A549 (cell line): ENCODE results near the gene ITPA. TPM values are rescaled to one million over a fixed set of nuclear protein-coding genes. Genes with fewer than 3 reads are reported as not detected.

Source experiments
- ATAC-seq, 2 experiments: fragments of 200-7000 bp in 1 of 2; fragments of >200 bp in 1 of 2; cut with Nextera tagmentation in 1 of 2; cut with Tn5 transposase in 1 of 2; 3 replicates each; pipeline versions ENCODE4 v1.8.0 to v1.9.1; 2018 to 2020; ENCODE audit warnings: mild to moderate bottlenecking in 1 of 2, moderate library complexity in 1 of 2
- CTCF ChIA-PET: fragments of 300-600 bp; sonication (Branson Sonifier 250); formaldehyde crosslinking; extraction: SDS; loops from one replicate; lab custom pipeline; 2021; ENCODE audit warnings: antibody characterized with exemption, inconsistent platforms; lab: Yijun Ruan, JAX
- POLR2A ChIA-PET: fragments of 350-600 bp; formaldehyde crosslinking; extraction: SDS; loops from one replicate; lab custom pipeline; 2021; ENCODE audit warnings: antibody characterized with exemption, inconsistent platforms; lab: Yijun Ruan, JAX
- DNase-seq, 2 experiments: peaks; one replicate each; pipeline versions ENCODE4 v3.0.0 to v3.0.0-alpha.2; 2011 to 2016; ENCODE audit warnings: low read depth in 1 of 2, low spot score in 1 of 2
- FAIRE-seq: peaks from 2 replicates; lab custom pipeline; 2011; peaks lifted over from hg19 to GRCh38; lab: Jason Lieb, UNC
- H3K27ac ChIP-seq, 2 experiments: fragments of >200 bp; sonication (Bioruptor Twin); formaldehyde crosslinking; 3 replicates each; pipeline ENCODE4 v1.5.1; 2016 to 2017
- H3K4me1 ChIP-seq: fragments of >200 bp; sonication (Bioruptor Twin); formaldehyde crosslinking; 3 replicates; pipeline ENCODE4 v1.6.1; 2016
- H3K4me2 ChIP-seq: fragments of >200 bp; sonication (Bioruptor Twin); formaldehyde crosslinking; 3 replicates; pipeline ENCODE4 v1.6.1; 2016
- H3K4me3 ChIP-seq: fragments of >200 bp; sonication (Bioruptor Twin); formaldehyde crosslinking; 3 replicates; pipeline ENCODE4 v1.5.1; 2016
- H3K9me3 ChIP-seq: fragments of >200 bp; sonication (Bioruptor Twin); formaldehyde crosslinking; 3 replicates; pipeline ENCODE4 v1.6.1; 2016
- CBX2 ChIP-seq: fragments of 200-600 bp; sonication (generic); IDR thresholded peaks from 2 replicates; pipeline ENCODE4 v1.6.1; 2016; ENCODE audit warnings: low read depth, mild to moderate bottlenecking, borderline replicate concordance
- EP300 ChIP-seq, 2 experiments: fragments of >200 bp; sonication (Bioruptor Twin); formaldehyde crosslinking; IDR thresholded peaks; 2 replicates in 1 of 2; 3 replicates in 1 of 2; pipeline ENCODE4 v1.6.1; 2016 to 2017
- FOSB ChIP-seq: fragments of 250-450 bp; sonication (Bioruptor Pico); IDR thresholded peaks from 2 replicates; pipeline ENCODE4 v1.5.0; 2020; ENCODE audit warnings: mild to moderate bottlenecking, moderate library complexity
- FOSL2 ChIP-seq, 2 experiments: fragments of 450-650 bp in 1 of 2; fragments of >200 bp in 1 of 2; sonication (Bioruptor Twin) in 1 of 2; formaldehyde crosslinking; IDR thresholded peaks; 2 replicates each; pipeline versions ENCODE4 v1.5.0 to v1.6.1; 2016 to 2020; ENCODE audit warnings: mild to moderate bottlenecking in 1 of 2, moderate library complexity in 1 of 2
- GATA3 ChIP-seq: IDR thresholded peaks from 2 replicates; pipeline ENCODE4 v1.6.1; 2012; ENCODE audit warnings: borderline replicate concordance
- HDAC2 ChIP-seq: fragments of 200-600 bp; sonication (generic); IDR thresholded peaks from 2 replicates; pipeline ENCODE4 v1.6.1; 2016
- HOXA7 ChIP-seq: fragments of 250-450 bp; sonication (Bioruptor Pico); IDR thresholded peaks from 2 replicates; pipeline ENCODE4 v1.5.0; 2020; ENCODE audit warnings: mild to moderate bottlenecking, moderate library complexity
- HOXB13 ChIP-seq: fragments of 250-450 bp; sonication (Bioruptor Pico); IDR thresholded peaks from 2 replicates; pipeline ENCODE4 v1.5.0; 2020; ENCODE audit warnings: low read depth, mild to moderate bottlenecking, moderate library complexity
- HOXB5 ChIP-seq: fragments of 250-450 bp; sonication (Bioruptor Pico); IDR thresholded peaks from 2 replicates; pipeline ENCODE4 v1.5.0; 2020; ENCODE audit warnings: mild to moderate bottlenecking, moderate library complexity
- JUN ChIP-seq, 2 experiments: fragments of >200 bp; sonication (Bioruptor Twin); formaldehyde crosslinking; IDR thresholded peaks; 2 replicates in 1 of 2; 3 replicates in 1 of 2; pipeline ENCODE4 v1.6.1; 2016 to 2017
- KDM5A ChIP-seq: fragments of 200-600 bp; sonication (generic); IDR thresholded peaks from 2 replicates; pipeline ENCODE4 v1.6.1; 2016; ENCODE audit warnings: antibody characterized with exemption, mild to moderate bottlenecking
- MYC ChIP-seq: IDR thresholded peaks from 2 replicates; pipeline ENCODE4 v1.6.1; 2012; ENCODE audit warnings: mild to moderate bottlenecking, inconsistent platforms, low read length, improper control_type of control experiment, borderline replicate concordance
- NFE2L2 ChIP-seq: fragments of 150-350 bp; conservative IDR thresholded peaks from 2 replicates; pipeline ENCODE4 v1.6.1; 2014; ENCODE audit warnings: low read length
- NR3C1 ChIP-seq: fragments of >200 bp; sonication (Bioruptor Twin); formaldehyde crosslinking; IDR thresholded peaks from 3 replicates; pipeline ENCODE4 v1.6.1; 2017
- PHF8 ChIP-seq: fragments of 200-600 bp; sonication (generic); IDR thresholded peaks from 2 replicates; pipeline ENCODE4 v1.6.1; 2016; ENCODE audit warnings: low read depth, mild to moderate bottlenecking, antibody characterized with exemption, moderate library complexity, borderline replicate concordance
- RAD21 ChIP-seq, 2 experiments: fragments of >200 bp in 1 of 2; sonication (Bioruptor Twin) in 1 of 2; formaldehyde crosslinking in 1 of 2; IDR thresholded peaks in 1 of 2; conservative IDR thresholded peaks in 1 of 2; 2 replicates in 1 of 2; 3 replicates in 1 of 2; pipeline ENCODE4 v1.6.1; 2012 to 2018; ENCODE audit warnings: inconsistent platforms in 1 of 2
- RARB ChIP-seq: fragments of 250-450 bp; sonication (Bioruptor Pico); IDR thresholded peaks from 2 replicates; pipeline ENCODE4 v1.8.0; 2021; ENCODE audit warnings: mild to moderate bottlenecking, moderate library complexity
- RNF2 ChIP-seq: fragments of 200-600 bp; sonication (generic); IDR thresholded peaks from 2 replicates; pipeline ENCODE4 v1.6.1; 2016; ENCODE audit warnings: low read depth, mild to moderate bottlenecking, antibody characterized with exemption, moderate library complexity, borderline replicate concordance
- ZFP36 ChIP-seq: fragments of 450-650 bp; IDR thresholded peaks from 2 replicates; pipeline ENCODE4 v1.6.1; 2014; ENCODE audit warnings: borderline replicate concordance; ENCODE audit not compliant: partially characterized antibody
- ZNF302 ChIP-seq: fragments of 250-450 bp; sonication (Bioruptor Pico); IDR thresholded peaks from 2 replicates; pipeline ENCODE4 v1.9.0; 2021; ENCODE audit warnings: inconsistent platforms, mild to moderate bottlenecking, moderate library complexity
- WGBS: methylation state at CpG from one replicate; pipeline ENCODE4 v1.1.6; 2017; ENCODE audit errors: missing lambda C conversion rate; 5-methylcytosine and 5-hydroxymethylcytosine counted together
- polyA plus RNA-seq, 4 experiments: library from polyadenylated mRNA; depleted of rRNA in 3 of 4; stranded (reverse); fragments of >200 nt; fragmentation: RNase III in 1 of 4; extraction: RNeasy Plus Mini Kit Qiagen cat#74134 plus additional on column Dnase treatment in 1 of 4; gene quantifications; 2 replicates in 3 of 4; 3 replicates in 1 of 4; pipeline ENCODE4 v1.2.3, GENCODE V29; 2011 to 2017
- TF ChIP-seq, protein P1 (sequence below): IDR thresholded peaks from 2 replicates; pipeline ENCODE4 v1.6.1; 2012; ENCODE audit warnings: low read depth, borderline replicate concordance
- TF ChIP-seq, protein P2 (sequence below): IDR thresholded peaks from 2 replicates; pipeline ENCODE4 v1.6.1; 2012
- TF ChIP-seq, protein P3 (sequence below): IDR thresholded peaks from 2 replicates; pipeline ENCODE4 v1.6.1; 2012
- TF ChIP-seq, protein P4 (sequence below): fragments of >200 bp; sonication (Bioruptor Twin); formaldehyde crosslinking; IDR thresholded peaks from 3 replicates; pipeline ENCODE4 v1.5.1; 2016
- TF ChIP-seq, protein P5 (sequence below): fragments of 450-650 bp; IDR thresholded peaks from 2 replicates; pipeline ENCODE4 v1.6.1; 2014; ENCODE audit warnings: antibody characterized with exemption
- TF ChIP-seq, protein P6 (sequence below): fragments of >200 bp; sonication (Bioruptor Twin); formaldehyde crosslinking; IDR thresholded peaks from 3 replicates; pipeline ENCODE4 v1.6.1; 2016

ITPA gene
- polyA plus RNA-seq, 2 of the 4 experiments (the other 2 are of a cell fraction): 54.0 to 106 TPM

DNA sequence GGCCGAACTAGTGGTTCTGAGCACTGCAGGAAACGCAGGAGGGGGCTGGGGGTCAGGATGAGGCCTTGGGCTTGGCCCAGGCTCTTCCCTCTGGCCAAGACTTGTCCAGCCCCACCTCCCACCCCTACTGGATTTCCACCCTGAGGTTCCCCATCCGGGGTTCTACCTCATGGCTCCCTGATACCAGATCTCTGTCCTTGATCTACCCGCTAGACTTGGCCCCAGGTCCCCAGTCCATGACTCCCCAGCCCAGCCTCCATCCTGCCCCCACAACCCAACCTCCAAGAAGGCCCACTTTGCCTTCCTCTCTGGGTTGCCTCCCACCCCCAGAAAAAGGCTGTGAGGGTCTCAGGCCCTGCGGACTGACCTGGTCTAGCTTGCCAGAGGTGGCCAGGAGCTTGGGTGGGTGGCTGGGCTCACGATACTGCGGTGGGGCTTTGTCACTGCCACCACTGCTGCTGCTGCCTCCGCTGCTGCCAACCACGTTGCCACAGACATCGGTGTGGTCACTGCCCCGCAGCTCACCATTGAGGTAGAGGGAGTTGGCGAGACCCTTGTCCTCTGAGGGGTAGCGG is 42.9 kb upstream of the ITPA start:
- no peak overlapping the region for H3K4me3 ChIP-seq
- no peaks in the 10 kb centered on the region for H3K4me1 ChIP-seq
- ATAC-seq (no peak), FAIRE-seq (no peak), DNase-seq (no peak)
- TF ChIP-seq HOXB13 (CRISPR knock-in tag): no peak
- TF ChIP-seq ZFP36: no peak
- TF ChIP-seq, protein P1, sequence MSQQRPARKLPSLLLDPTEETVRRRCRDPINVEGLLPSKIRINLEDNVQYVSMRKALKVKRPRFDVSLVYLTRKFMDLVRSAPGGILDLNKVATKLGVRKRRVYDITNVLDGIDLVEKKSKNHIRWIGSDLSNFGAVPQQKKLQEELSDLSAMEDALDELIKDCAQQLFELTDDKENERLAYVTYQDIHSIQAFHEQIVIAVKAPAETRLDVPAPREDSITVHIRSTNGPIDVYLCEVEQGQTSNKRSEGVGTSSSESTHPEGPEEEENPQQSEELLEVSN: no peak
- CTCF ChIA-PET: interaction anchor here (1.1 kb wide), 1 partner anchor 12 kb away, joined by 3 read pairs; no protein-coding TSS in a partner anchor
- POLR2A ChIA-PET: no interaction called here
- 86% methylated on average over 6 of the region's 13 CpGs for WGBS
- no peak overlapping the region for H3K4me2 ChIP-seq
- no peak overlapping the region for H3K27ac ChIP-seq
- no peaks in the 10 kb centered on the region for H3K9me3 ChIP-seq

DNA sequence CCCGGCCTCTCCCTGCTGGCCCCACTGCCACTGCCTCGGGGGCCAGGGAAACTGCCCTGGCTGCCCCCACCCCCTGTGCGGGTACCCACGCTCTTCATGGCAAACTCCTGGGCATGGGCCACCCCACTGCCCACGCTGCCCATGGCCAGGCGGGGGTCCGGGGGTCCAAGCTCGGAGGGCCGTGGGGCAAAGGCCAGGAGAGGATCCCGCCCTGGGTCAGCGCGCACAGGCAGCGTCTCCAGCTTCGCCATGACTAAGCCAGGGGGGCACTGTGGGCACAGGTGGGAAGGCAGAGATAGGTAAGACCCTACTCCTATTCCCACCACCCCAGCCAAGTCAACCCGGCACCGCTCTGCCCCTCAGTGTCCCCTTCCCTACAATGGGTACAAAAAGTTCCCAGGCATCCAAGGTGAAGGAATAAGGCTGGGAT is 42.4 kb upstream of the ITPA start:
- TF ChIP-seq, protein P2, sequence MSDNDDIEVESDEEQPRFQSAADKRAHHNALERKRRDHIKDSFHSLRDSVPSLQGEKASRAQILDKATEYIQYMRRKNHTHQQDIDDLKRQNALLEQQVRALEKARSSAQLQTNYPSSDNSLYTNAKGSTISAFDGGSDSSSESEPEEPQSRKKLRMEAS: no peak
- TF ChIP-seq RNF2: no peak
- TF ChIP-seq MYC: no peak
- TF ChIP-seq EP300 (IDR thresholded peaks at IDR 0.05): no peak
- no peak for TF ChIP-seq PHF8
- no peak for TF ChIP-seq NFE2L2
- TF ChIP-seq NR3C1: no peak
- no peak for TF ChIP-seq GATA3
- no peak for TF ChIP-seq HOXA7 (CRISPR knock-in tag)
- TF ChIP-seq, protein P3, sequence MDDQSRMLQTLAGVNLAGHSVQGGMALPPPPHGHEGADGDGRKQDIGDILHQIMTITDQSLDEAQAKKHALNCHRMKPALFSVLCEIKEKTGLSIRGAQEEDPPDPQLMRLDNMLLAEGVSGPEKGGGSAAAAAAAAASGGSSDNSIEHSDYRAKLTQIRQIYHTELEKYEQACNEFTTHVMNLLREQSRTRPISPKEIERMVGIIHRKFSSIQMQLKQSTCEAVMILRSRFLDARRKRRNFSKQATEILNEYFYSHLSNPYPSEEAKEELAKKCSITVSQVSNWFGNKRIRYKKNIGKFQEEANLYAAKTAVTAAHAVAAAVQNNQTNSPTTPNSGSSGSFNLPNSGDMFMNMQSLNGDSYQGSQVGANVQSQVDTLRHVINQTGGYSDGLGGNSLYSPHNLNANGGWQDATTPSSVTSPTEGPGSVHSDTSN: no peak
- no peak for TF ChIP-seq HDAC2
- TF ChIP-seq JUN (IDR thresholded peaks at IDR 0.05): no peak
- Histone ChIP-seq H3K4me2 (no peak overlapping the region), H3K4me1 (no peaks in the 10 kb centered on the region), H3K9me3 (no peaks in the 10 kb centered on the region), H3K27ac (no peak overlapping the region), H3K4me3 (no peak overlapping the region)
- no peak for FAIRE-seq
- no peak for DNase-seq
- POLR2A ChIA-PET: interaction anchor here (0.6 kb wide), 1 partner anchor 24 kb away, joined by 4 read pairs; no protein-coding TSS in a partner anchor
- CTCF ChIA-PET: interaction anchor here (0.6 to 1.1 kb wide), 3 partner anchors 12 to 113 kb away, joined by 3 to 4 read pairs (median 3); no protein-coding TSS in a partner anchor
- no peak for ATAC-seq
- WGBS: 84% methylated on average over 6 of the region's 16 CpGs

DNA sequence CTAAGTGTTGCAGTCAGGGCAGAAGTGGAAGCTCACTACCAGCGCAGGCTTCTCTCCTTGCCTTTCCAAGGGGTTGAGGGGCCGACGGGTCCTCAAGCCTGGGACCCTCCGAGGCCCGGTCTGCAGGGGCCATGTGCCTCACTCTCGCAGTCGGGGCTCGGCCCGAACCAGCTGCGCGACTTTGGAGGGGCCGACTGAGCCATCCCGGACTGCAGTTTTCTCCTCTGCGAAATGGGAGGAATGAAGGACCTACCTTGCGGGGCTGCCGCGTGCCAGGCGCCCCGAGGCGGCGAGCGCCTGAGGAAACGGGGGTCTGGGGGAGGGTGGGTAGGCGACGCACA is 41.6 kb upstream of the ITPA start:
- POLR2A ChIA-PET: no interaction called here
- no peak for FAIRE-seq
- Histone ChIP-seq H3K9me3 (no peaks in the 10 kb centered on the region), H3K27ac (no peak overlapping the region), H3K4me2 (no peak overlapping the region), H3K4me3 (no peak overlapping the region), H3K4me1 (peaks cover 6% of the 10 kb centered on the region)
- CTCF ChIA-PET: interaction anchor here (0.6 kb wide), 1 partner anchor 50 kb away, joined by 3 read pairs; no protein-coding TSS in a partner anchor
- DNase-seq: no peak
- TF ChIP-seq, protein P4, sequence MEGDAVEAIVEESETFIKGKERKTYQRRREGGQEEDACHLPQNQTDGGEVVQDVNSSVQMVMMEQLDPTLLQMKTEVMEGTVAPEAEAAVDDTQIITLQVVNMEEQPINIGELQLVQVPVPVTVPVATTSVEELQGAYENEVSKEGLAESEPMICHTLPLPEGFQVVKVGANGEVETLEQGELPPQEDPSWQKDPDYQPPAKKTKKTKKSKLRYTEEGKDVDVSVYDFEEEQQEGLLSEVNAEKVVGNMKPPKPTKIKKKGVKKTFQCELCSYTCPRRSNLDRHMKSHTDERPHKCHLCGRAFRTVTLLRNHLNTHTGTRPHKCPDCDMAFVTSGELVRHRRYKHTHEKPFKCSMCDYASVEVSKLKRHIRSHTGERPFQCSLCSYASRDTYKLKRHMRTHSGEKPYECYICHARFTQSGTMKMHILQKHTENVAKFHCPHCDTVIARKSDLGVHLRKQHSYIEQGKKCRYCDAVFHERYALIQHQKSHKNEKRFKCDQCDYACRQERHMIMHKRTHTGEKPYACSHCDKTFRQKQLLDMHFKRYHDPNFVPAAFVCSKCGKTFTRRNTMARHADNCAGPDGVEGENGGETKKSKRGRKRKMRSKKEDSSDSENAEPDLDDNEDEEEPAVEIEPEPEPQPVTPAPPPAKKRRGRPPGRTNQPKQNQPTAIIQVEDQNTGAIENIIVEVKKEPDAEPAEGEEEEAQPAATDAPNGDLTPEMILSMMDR: no peak
- TF ChIP-seq NR3C1: no peak
- no peak for TF ChIP-seq FOSB (CRISPR knock-in tag)
- TF ChIP-seq, protein P1: no peak
- TF ChIP-seq FOSL2 (IDR thresholded peaks at IDR 0.05): no peak
- no peak for TF ChIP-seq FOSL2 (CRISPR knock-in tag; IDR thresholded peaks at IDR 0.05)
- no peak for TF ChIP-seq ZFP36
- TF ChIP-seq, protein P5, sequence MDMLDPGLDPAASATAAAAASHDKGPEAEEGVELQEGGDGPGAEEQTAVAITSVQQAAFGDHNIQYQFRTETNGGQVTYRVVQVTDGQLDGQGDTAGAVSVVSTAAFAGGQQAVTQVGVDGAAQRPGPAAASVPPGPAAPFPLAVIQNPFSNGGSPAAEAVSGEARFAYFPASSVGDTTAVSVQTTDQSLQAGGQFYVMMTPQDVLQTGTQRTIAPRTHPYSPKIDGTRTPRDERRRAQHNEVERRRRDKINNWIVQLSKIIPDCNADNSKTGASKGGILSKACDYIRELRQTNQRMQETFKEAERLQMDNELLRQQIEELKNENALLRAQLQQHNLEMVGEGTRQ: no peak
- TF ChIP-seq RAD21 (conservative IDR thresholded peaks at IDR 0.05 in 1 of 2, IDR thresholded peaks at IDR 0.05 in 1 of 2): no peak
- TF ChIP-seq KDM5A: no peak
- no peak for TF ChIP-seq RARB (CRISPR knock-in tag)
- no peak for TF ChIP-seq ZNF302
- no peak for TF ChIP-seq CBX2
- TF ChIP-seq, protein P6, sequence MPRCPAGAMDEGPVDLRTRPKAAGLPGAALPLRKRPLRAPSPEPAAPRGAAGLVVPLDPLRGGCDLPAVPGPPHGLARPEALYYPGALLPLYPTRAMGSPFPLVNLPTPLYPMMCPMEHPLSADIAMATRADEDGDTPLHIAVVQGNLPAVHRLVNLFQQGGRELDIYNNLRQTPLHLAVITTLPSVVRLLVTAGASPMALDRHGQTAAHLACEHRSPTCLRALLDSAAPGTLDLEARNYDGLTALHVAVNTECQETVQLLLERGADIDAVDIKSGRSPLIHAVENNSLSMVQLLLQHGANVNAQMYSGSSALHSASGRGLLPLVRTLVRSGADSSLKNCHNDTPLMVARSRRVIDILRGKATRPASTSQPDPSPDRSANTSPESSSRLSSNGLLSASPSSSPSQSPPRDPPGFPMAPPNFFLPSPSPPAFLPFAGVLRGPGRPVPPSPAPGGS: no peak
- TF ChIP-seq HOXB5 (CRISPR knock-in tag): no peak
- TF ChIP-seq RNF2: no peak
- TF ChIP-seq PHF8: no peak
- WGBS: 92% methylated on average over 24 of the region's 25 CpGs
- no peak for ATAC-seq
